Endodermal cell (in vitro differentiated cells): ENCODE measurements around the gene SPATA33. TPM values are rescaled to one million over a fixed set of nuclear protein-coding genes. Genes with fewer than 3 reads are reported as not detected.

ENCODE experiments used
- DNase-seq: peaks from one replicate; pipeline ENCODE4 v3.0.0-alpha.2; 2017
- H3K27ac ChIP-seq: 2 replicates; pipeline ENCODE4 v1.5.1; 2013; ENCODE audit warnings: mild to moderate bottlenecking, low read depth, low read length, moderate library complexity
- H3K27me3 ChIP-seq: 2 replicates; pipeline ENCODE4 v1.6.1; 2013; ENCODE audit warnings: mild to moderate bottlenecking, low read length, moderate library complexity; ENCODE audit not compliant: insufficient read depth, control insufficient read depth, poor library complexity, severe bottlenecking
- H3K36me3 ChIP-seq: 2 replicates; pipeline ENCODE4 v1.7.0; 2013; ENCODE audit warnings: mild to moderate bottlenecking, low read length, moderate library complexity; ENCODE audit not compliant: control insufficient read depth, insufficient read depth
- H3K4me1 ChIP-seq: one replicate; pipeline ENCODE4 v1.7.0; 2013; ENCODE audit warnings: low read length; ENCODE audit not compliant: control insufficient read depth, insufficient read depth
- H3K4me3 ChIP-seq: 2 replicates; pipeline ENCODE4 v1.5.1; 2013; ENCODE audit warnings: mild to moderate bottlenecking, low read length, moderate library complexity
- H3K9ac ChIP-seq: 2 replicates; pipeline ENCODE4 v1.6.1; 2013; ENCODE audit warnings: mild to moderate bottlenecking, low read length, moderate library complexity; ENCODE audit not compliant: poor library complexity, severe bottlenecking; ENCODE audit errors: extremely low read depth
- H3K9me3 ChIP-seq: 2 replicates; pipeline ENCODE4 v1.6.1; 2013; ENCODE audit warnings: mild to moderate bottlenecking, low read length, moderate library complexity; ENCODE audit not compliant: control insufficient read depth
- H3K27ac Mint-ChIP-seq: 2 replicates; pipeline ENCODE4 v1.8.0; 2020; ENCODE audit warnings: mixed read lengths
- H3K27me3 Mint-ChIP-seq: 2 replicates; pipeline ENCODE4 v1.8.0; 2021; ENCODE audit warnings: mild to moderate bottlenecking, mixed read lengths; ENCODE audit not compliant: insufficient read depth
- H3K36me3 Mint-ChIP-seq: 2 replicates; pipeline ENCODE4 v1.8.0; 2020; ENCODE audit warnings: low read depth, mixed read lengths
- H3K4me1 Mint-ChIP-seq: 2 replicates; pipeline ENCODE4 v1.8.0; 2020; ENCODE audit warnings: mixed read lengths
- H3K4me3 Mint-ChIP-seq: 2 replicates; pipeline ENCODE4 v1.8.0; 2020; ENCODE audit warnings: mild to moderate bottlenecking, moderate library complexity, mixed read lengths
- H3K9me3 Mint-ChIP-seq: 2 replicates; pipeline ENCODE4 v1.8.0; 2020; ENCODE audit warnings: mild to moderate bottlenecking, mixed read lengths
- CTCF ChIP-seq: fragments of 200-600 bp; sonication (generic); conservative IDR thresholded peaks from 2 replicates; pipeline ENCODE4 v1.5.0; 2021; ENCODE audit warnings: antibody characterized with exemption, mild to moderate bottlenecking
- WGBS, 2 experiments: methylation state at CpG; one replicate each; pipeline versions ENCODE4 v1.1.5 to v1.1.7; 2013; ENCODE audit warnings: missing lambda C conversion rate in 2 of 2, mixed read lengths in 1 of 2; ENCODE audit not compliant: insufficient coverage in 1 of 2, insufficient read length in 1 of 2; 5-methylcytosine and 5-hydroxymethylcytosine counted together
- total RNA-seq, 2 donors: library from RNA; stranded (reverse); fragmentation: NEBNext Ultra II Directional in 1 of 2; extraction: Animal tissue kit (Norgen Biotek cat#: 25700) in 1 of 2; gene quantifications; 2 replicates in 1 of 2; 3 replicates in 1 of 2; pipeline ENCODE4 v1.2.1, GENCODE V29; 2021

Gene SPATA33
- total RNA-seq, 2 donors from 2014 or later, result 21.8 to 28.7 TPM

- no peak for TF ChIP-seq CTCF
- Histone ChIP-seq H3K27me3 (no peaks in the 10 kb centered on the region), H3K4me1 (no peaks in the 10 kb centered on the region), H3K36me3 (peaks cover 36% of the 10 kb centered on the region), H3K27ac (no peak overlapping the region), H3K9me3 (peaks cover 24% of the 10 kb centered on the region), H3K4me3 (no peak overlapping the region), H3K9ac (no peak overlapping the region)
- Mint-ChIP-seq H3K27ac (no peak overlapping the region), H3K36me3 (peaks cover 69% of the 10 kb centered on the region), H3K9me3 (peaks cover 52% of the 10 kb centered on the region), H3K4me3 (no peak overlapping the region), H3K4me1 (no peaks in the 10 kb centered on the region), H3K27me3 (no peaks in the 10 kb centered on the region)
- WGBS, 2 experiments, result 83 to 86% methylated on average over 9 of the region's 9 CpGs
- DNase-seq, result no peak
These were observed 10.0 kb downstream of the SPATA33 start for GRCh38 chr16:89667633-89668032.

GRCh38 chr16:89668790-89669158, 11.1 kb downstream of the SPATA33 start:
- Histone ChIP-seq H3K4me3 (no peak overlapping the region), H3K9me3 (peaks cover 14% of the 10 kb centered on the region), H3K27me3 (no peaks in the 10 kb centered on the region), H3K4me1 (no peaks in the 10 kb centered on the region), H3K9ac (no peak overlapping the region), H3K27ac (no peak overlapping the region), H3K36me3 (peaks cover 25% of the 10 kb centered on the region)
- Mint-ChIP-seq H3K4me3 (no peak overlapping the region), H3K4me1 (no peaks in the 10 kb centered on the region), H3K27me3 (no peaks in the 10 kb centered on the region), H3K36me3 (peaks cover 58% of the 10 kb centered on the region), H3K9me3 (peaks cover 55% of the 10 kb centered on the region), H3K27ac (no peak overlapping the region)
- no peak for DNase-seq
- 93 to 100% methylated on average over 5 of the region's 5 CpGs for WGBS, 2 experiments
- no peak for TF ChIP-seq CTCF

GRCh38 chr16:89669755-89670154, 12.1 kb downstream of the SPATA33 start:
- Histone ChIP-seq H3K9me3 (peaks cover 16% of the 10 kb centered on the region), H3K36me3 (peaks cover 18% of the 10 kb centered on the region), H3K27me3 (no peaks in the 10 kb centered on the region), H3K27ac (no peak overlapping the region), H3K4me3 (no peak overlapping the region), H3K4me1 (no peaks in the 10 kb centered on the region), H3K9ac (no peak overlapping the region)
- no peak for DNase-seq
- peaks cover 55% of the 10 kb centered on the region for H3K9me3 Mint-ChIP-seq
- no peak overlapping the region for H3K27ac Mint-ChIP-seq
- no peak overlapping the region for H3K4me3 Mint-ChIP-seq
- H3K4me1 Mint-ChIP-seq, result no peaks in the 10 kb centered on the region
- no peaks in the 10 kb centered on the region for H3K27me3 Mint-ChIP-seq
- WGBS, 2 experiments, result 87 to 94% methylated on average over 5 to 13 of the region's 13 CpGs
- TF ChIP-seq CTCF, result no peak
- H3K36me3 Mint-ChIP-seq, result peaks cover 50% of the 10 kb centered on the region
